H1 (cell line): ENCODE results near the gene HIVEP3. TPM values are rescaled to one million over a fixed set of nuclear protein-coding genes. Genes with fewer than 3 reads are reported as not detected.

Experiments used
- CTCF ChIA-PET: fragments of 300-600 bp; sonication (Branson Sonifier 250); formaldehyde crosslinking; loops from one replicate; lab custom pipeline; 2021; ENCODE audit not compliant: partially characterized antibody; lab: Charles Lee
- POLR2A ChIA-PET: fragments of 300-600 bp; sonication (Branson Sonifier 250); formaldehyde crosslinking; loops from one replicate; lab custom pipeline; 2021; ENCODE audit warnings: inconsistent platforms; ENCODE audit not compliant: partially characterized antibody; lab: Charles Lee
- DNase-seq, 2 experiments: peaks; one replicate each; pipeline versions ENCODE4 v3.0.0 to v3.0.0-alpha.2; 2010 to 2022; ENCODE audit warnings: low spot score in 2 of 2, low read depth in 1 of 2, mixed read lengths in 1 of 2
- FAIRE-seq: peaks from 2 replicates; lab custom pipeline; 2011; peaks lifted over from hg19 to GRCh38; lab: Jason Lieb, UNC
- H2AFZ ChIP-seq: 2 replicates; pipeline ENCODE4 v1.8.1; 2012; ENCODE audit warnings: low read length, inconsistent platforms
- H2AK5ac ChIP-seq: 2 replicates; pipeline ENCODE4 v1.6.1; 2013; ENCODE audit warnings: low read depth, low read length
- H2BK120ac ChIP-seq: replicated peaks from 2 replicates; pipeline ENCODE3; 2013; ENCODE audit warnings: low read depth, low read length, inconsistent platforms
- H2BK12ac ChIP-seq: 2 replicates; pipeline ENCODE4 v1.6.1; 2013; ENCODE audit warnings: low read depth, low read length
- H2BK15ac ChIP-seq: 2 replicates; pipeline ENCODE4 v1.6.1; 2013; ENCODE audit warnings: low read length
- H2BK20ac ChIP-seq: 2 replicates; pipeline ENCODE4 v1.6.1; 2013; ENCODE audit warnings: low read length
- H2BK5ac ChIP-seq: 2 replicates; pipeline ENCODE4 v1.6.1; 2013; ENCODE audit warnings: low read depth, low read length
- H3K14ac ChIP-seq: 2 replicates; pipeline ENCODE4 v1.6.1; 2013; ENCODE audit warnings: inconsistent platforms; ENCODE audit not compliant: insufficient read length
- H3K18ac ChIP-seq: 2 replicates; pipeline ENCODE4 v1.6.1; 2013; ENCODE audit warnings: low read length; ENCODE audit errors: extremely low read depth
- H3K23ac ChIP-seq: 2 replicates; pipeline ENCODE4 v1.6.1; 2013; ENCODE audit warnings: inconsistent platforms; ENCODE audit not compliant: insufficient read length
- H3K23me2 ChIP-seq: 2 replicates; pipeline ENCODE4 v1.6.1; 2013; ENCODE audit warnings: low read depth, low read length
- H3K27ac ChIP-seq: 2 replicates; pipeline ENCODE4 v1.6.1; 2011; ENCODE audit warnings: low read depth, low read length, inconsistent platforms
- H3K27me3 ChIP-seq, 4 experiments: replicated peaks in 1 of 4; 1 replicate in 1 of 4; 2 replicates in 3 of 4; pipeline versions ENCODE4 v1.6.1 to v1.8.1; 2011 to 2013; ENCODE audit warnings: low read length in 3 of 4, mild to moderate bottlenecking in 3 of 4, inconsistent platforms in 2 of 4, mixed read lengths in 2 of 4, moderate library complexity in 1 of 4; ENCODE audit not compliant: control insufficient read depth in 3 of 4, insufficient read depth in 3 of 4; ENCODE audit errors: extremely low read depth in 1 of 4
- H3K36me3 ChIP-seq, 4 experiments: 2 replicates each; pipeline versions ENCODE4 v1.6.1 to v1.8.1; 2011 to 2013; ENCODE audit warnings: mild to moderate bottlenecking in 4 of 4, low read length in 3 of 4, moderate library complexity in 2 of 4, control low read depth in 1 of 4, inconsistent platforms in 1 of 4; ENCODE audit not compliant: insufficient read depth in 4 of 4, control insufficient read depth in 2 of 4
- H3K4ac ChIP-seq: replicated peaks from 2 replicates; pipeline ENCODE3; 2013; ENCODE audit warnings: low read length, low read depth, mixed read lengths, inconsistent platforms; ENCODE audit not compliant: insufficient read length
- H3K4me1 ChIP-seq, 4 experiments: replicated peaks in 1 of 4; 1 replicate in 1 of 4; 2 replicates in 3 of 4; pipeline versions ENCODE4 v1.6.1 to v1.8.1; 2011 to 2013; ENCODE audit warnings: low read length in 3 of 4, inconsistent platforms in 2 of 4, mixed read lengths in 1 of 4; ENCODE audit not compliant: insufficient read depth in 4 of 4, control insufficient read depth in 3 of 4
- H3K4me2 ChIP-seq, 2 experiments: 2 replicates each; pipeline versions ENCODE4 v1.6.1 to v1.8.1; 2011 to 2013; ENCODE audit warnings: low read depth in 2 of 2, low read length in 2 of 2, control low read depth in 1 of 2, inconsistent platforms in 1 of 2, mild to moderate bottlenecking in 1 of 2; ENCODE audit not compliant: insufficient read depth in 1 of 2
- H3K4me3 ChIP-seq, 4 experiments: fragments of 200-600, 300-600 bp in 1 of 4; sonication (generic), shearing (Covaris generic), sonication (Bioruptor Twin) in 1 of 4; 2 replicates each; pipeline versions ENCODE4 v1.5.1 to v1.8.1; 2011 to 2016; ENCODE audit warnings: low read length in 4 of 4, low read depth in 3 of 4, control low read depth in 2 of 4, inconsistent platforms in 2 of 4, mild to moderate bottlenecking in 2 of 4, mixed read lengths in 1 of 4, moderate library complexity in 1 of 4; ENCODE audit not compliant: insufficient read depth in 2 of 4; ENCODE audit errors: extremely low read depth in 1 of 4
- H3K56ac ChIP-seq: replicated peaks from 2 replicates; pipeline ENCODE3; 2013; ENCODE audit warnings: low read depth, mild to moderate bottlenecking, mixed read lengths, low read length, inconsistent platforms; ENCODE audit not compliant: insufficient read length
- H3K79me1 ChIP-seq: 2 replicates; pipeline ENCODE4 v1.6.1; 2013; ENCODE audit warnings: low read depth, low read length, control low read depth
- H3K79me2 ChIP-seq, 2 experiments: 2 replicates each; pipeline versions ENCODE4 v1.6.1 to v1.8.1; 2012 to 2013; ENCODE audit warnings: low read length in 2 of 2, mild to moderate bottlenecking in 2 of 2, inconsistent platforms in 1 of 2; ENCODE audit not compliant: insufficient read depth in 2 of 2, control insufficient read depth in 1 of 2
- H3K9ac ChIP-seq, 4 experiments: replicated peaks in 1 of 4; 1 replicate in 1 of 4; 2 replicates in 3 of 4; pipeline versions ENCODE4 v1.6.1 to v1.8.1; 2011 to 2013; ENCODE audit warnings: low read depth in 3 of 4, low read length in 3 of 4, control low read depth in 2 of 4, mild to moderate bottlenecking in 2 of 4, moderate library complexity in 2 of 4, inconsistent platforms in 1 of 4; ENCODE audit errors: extremely low read depth in 1 of 4
- H3K9me3 ChIP-seq, 2 experiments: 2 replicates each; pipeline versions ENCODE4 v1.6.1 to v1.8.1; 2012 to 2013; ENCODE audit warnings: mild to moderate bottlenecking in 2 of 2, moderate library complexity in 2 of 2, control low read depth in 1 of 2, inconsistent platforms in 1 of 2, low read depth in 1 of 2, low read length in 1 of 2, mixed read lengths in 1 of 2; ENCODE audit not compliant: insufficient read depth in 2 of 2
- H4K20me1 ChIP-seq, 2 experiments: replicated peaks in 1 of 2; 2 replicates each; pipeline versions ENCODE3 to v1.8.1; 2011 to 2013; ENCODE audit warnings: inconsistent platforms in 2 of 2, low read length in 2 of 2, mild to moderate bottlenecking in 1 of 2; ENCODE audit not compliant: insufficient read depth in 2 of 2, control insufficient read depth in 1 of 2
- H4K5ac ChIP-seq: 2 replicates; pipeline ENCODE4 v1.6.1; 2013; ENCODE audit warnings: low read length, low read depth, mixed read lengths, inconsistent platforms; ENCODE audit not compliant: insufficient read length
- H4K8ac ChIP-seq: 2 replicates; pipeline ENCODE4 v1.8.0; 2013; ENCODE audit warnings: mild to moderate bottlenecking, moderate library complexity, low read length, inconsistent platforms; ENCODE audit not compliant: insufficient read depth; ENCODE audit errors: extremely low read depth
- H4K91ac ChIP-seq: replicated peaks from 2 replicates; pipeline ENCODE3; 2013; ENCODE audit warnings: low read length, mixed read lengths, inconsistent platforms; ENCODE audit not compliant: insufficient read length
- EZH2 ChIP-seq: fragments of 200-600 bp; sonication (generic); IDR thresholded peaks from 2 replicates; pipeline ENCODE4 v1.7.1; 2012; ENCODE audit warnings: low read depth, mild to moderate bottlenecking, moderate library complexity, low read length, inconsistent platforms; ENCODE audit not compliant: severe bottlenecking
- TAF1 ChIP-seq: IDR thresholded peaks from 2 replicates; pipeline ENCODE4 v1.6.1; 2011; ENCODE audit warnings: mild to moderate bottlenecking, low read depth, low read length
- whole genome bisulfite sequencing, 2 experiments: shearing (Covaris generic) in 1 of 2; methylation state at CpG; one replicate each; pipeline versions ENCODE4 v1.1.6 to v1.1.7; 2013 to 2015; ENCODE audit warnings: low lambda C conversion rate in 2 of 2, mixed read lengths in 2 of 2, inconsistent platforms in 1 of 2, low coverage in 1 of 2, missing lambda C conversion rate in 1 of 2; ENCODE audit not compliant: insufficient replicate concordance in 2 of 2, insufficient coverage in 1 of 2, insufficient read length in 1 of 2; ENCODE audit errors: extremely low coverage in 1 of 2, missing lambda C conversion rate in 1 of 2; 5-methylcytosine and 5-hydroxymethylcytosine counted together
- polyA plus RNA-seq, 7 experiments: library from polyadenylated mRNA; depleted of rRNA in 3 of 7; stranded (reverse) in 5 of 7; unstranded in 2 of 7; fragments of >200 nt in 5 of 7; fragments of 200-250 nt in 2 of 7; gene quantifications; 1 replicate in 5 of 7; 2 replicates in 1 of 7; 4 replicates in 1 of 7; pipeline versions ENCODE4 v1.2.1 to v1.2.3, GENCODE V29; 2011 to 2013; ENCODE audit warnings: missing spikeins in 2 of 7, mixed read lengths in 2 of 7
- total RNA-seq: library from RNA; stranded (reverse); fragmentation: NEBNext Ultra II Directional; extraction: Animal tissue kit (Norgen Biotek cat#: 25700); gene quantifications from 2 replicates; pipeline ENCODE4 v1.2.1, GENCODE V29; 2021

HIVEP3 gene
- total and polyA plus RNA-seq, 2 of the 8 experiments (the other 6 are each of a cell fraction or from before 2014, with no cell fraction given): 0.24 to 0.69 TPM

- Histone ChIP-seq H4K20me1 (peaks cover 0 to 1% of the 10 kb centered on the region in 2 experiments), H2AK5ac (no peak overlapping the region), H3K4me1 (peaks cover 0 to 11% (median 8%) of the 10 kb centered on the region in 4 experiments; a peak in 6 of 7 replicates), H2BK120ac (no peak overlapping the region), H4K8ac (no peak overlapping the region), H3K27me3 (peaks cover 5 to 20% (median 16%) of the 10 kb centered on the region in 4 experiments), H2BK5ac (no peak overlapping the region), H3K56ac (no peak overlapping the region), H2BK12ac (no peak overlapping the region), H4K91ac (no peak overlapping the region), H3K36me3 (no peaks in the 10 kb centered on the region), H3K23me2 (peaks cover under 1% of the 10 kb centered on the region; the same call in 1 of the 2 replicates), H3K18ac (no peak overlapping the region), H3K27ac (no peak overlapping the region), H3K9ac (no peak overlapping the region), H3K9me3 (no peaks in the 10 kb centered on the region), H2AFZ (no peak overlapping the region), H3K79me1 (no peaks in the 10 kb centered on the region), H4K5ac (no peak overlapping the region), H3K14ac (no peak overlapping the region), H2BK15ac (no peak overlapping the region), H3K4ac (no peak overlapping the region), H3K23ac (no peak overlapping the region), H3K4me3 (no peak overlapping the region), H3K79me2 (no peaks in the 10 kb centered on the region), H3K4me2 (no peak overlapping the region), H2BK20ac (no peak overlapping the region)
- WGBS, 2 experiments: 86% methylated on average over 1 of the region's 1 CpG; no CpG with 5 or more reads in 1 of the 2 experiments
- ChIA-PET CTCF (interaction anchor here (1.2 kb wide), 1 partner anchor 13 kb away, joined by 3 read pairs; no protein-coding TSS in a partner anchor), POLR2A (no interaction called here)
- DNase-seq (no peak), FAIRE-seq (no peak)
- no peak for TF ChIP-seq EZH2
- no peak for TF ChIP-seq TAF1
Measured at GRCh38 chr1:41913014-41913413, 5.7 kb downstream of the HIVEP3 start.
